ENCODE data around the gene NEUROD4. TPM values are rescaled to one million over a fixed set of nuclear protein-coding genes. Genes with fewer than 3 reads are reported as not detected.

The NEUROD4 gene
- polyA plus RNA-seq, 1 of the 3 experiments (the other 2 are of a cell fraction) = not detected

DNA sequence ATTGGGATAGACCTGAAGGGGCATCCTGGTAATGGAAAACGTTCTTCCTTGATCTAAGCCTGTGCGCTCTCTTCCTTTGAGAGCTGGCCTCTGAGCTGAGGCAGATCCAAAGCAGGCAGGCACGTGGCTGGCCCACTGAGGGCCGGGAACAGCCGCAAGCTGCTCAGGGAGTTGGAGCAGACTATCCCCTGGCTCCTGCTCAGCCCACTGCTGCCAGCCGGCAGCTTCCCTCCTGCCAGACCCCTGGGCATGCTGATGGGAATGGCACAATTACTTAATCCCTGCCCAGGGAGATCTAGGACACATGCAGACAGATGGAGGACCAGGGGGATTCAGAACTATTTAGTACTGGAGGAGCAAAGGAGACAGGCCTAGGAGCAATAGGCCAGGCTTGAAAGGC lies 14.4 kb downstream of the NEUROD4 start:
- no peaks in the 10 kb centered on the region for H3K9me3 ChIP-seq
- no peaks in the 10 kb centered on the region for H3F3A ChIP-seq (replicated peaks; ENCODE audit: insufficient read depth)
- no peaks in the 10 kb centered on the region for H3K36me3 ChIP-seq (replicated peaks in 1 of 2; ENCODE audit: control insufficient read depth in 1 of 2, insufficient read depth in 2 of 2, low read length in 1 of 2)
- no peaks in the 10 kb centered on the region for H4K20me1 ChIP-seq (ENCODE audit: insufficient read depth)
- H3K4me2 ChIP-seq = no peak overlapping the region
- H3K27ac ChIP-seq (ENCODE audit: low read depth in 2 of 2, low read length in 1 of 2) = no peak overlapping the region
- H2AFZ ChIP-seq (ENCODE audit: low read depth) = no peak overlapping the region
- 13% methylated on average over 3 of the region's 6 CpGs for WGBS (ENCODE audit: low lambda C conversion rate)
- ChIA-PET CTCF (interaction anchor here (1.1 to 3.2 kb wide), 2 partner anchors 34 to 41 kb away, joined by 4 to 10 read pairs; no protein-coding TSS in a partner anchor), POLR2A (no interaction called here)
- H3K79me2 ChIP-seq (ENCODE audit: insufficient read depth) = no peaks in the 10 kb centered on the region
- no peaks in the 10 kb centered on the region for H3K9me2 ChIP-seq
- H3K4me3 ChIP-seq (ENCODE audit: low read depth in 2 of 2, low read length in 1 of 2) = no peak overlapping the region
- no peak overlapping the region for H3K9ac ChIP-seq
- TF ChIP-seq EP300 (IDR thresholded peaks at IDR 0.05; ENCODE audit: borderline replicate concordance in 1 of 2, low read depth in 1 of 2, low read length in 1 of 2) (no peak), NRF1 (IDR thresholded peaks at IDR 0.05; ENCODE audit: low read depth, low read length) (no peak), GABPA (IDR thresholded peaks at IDR 0.05; ENCODE audit: low read depth) (no peak)
- TF ChIP-seq, protein P1, sequence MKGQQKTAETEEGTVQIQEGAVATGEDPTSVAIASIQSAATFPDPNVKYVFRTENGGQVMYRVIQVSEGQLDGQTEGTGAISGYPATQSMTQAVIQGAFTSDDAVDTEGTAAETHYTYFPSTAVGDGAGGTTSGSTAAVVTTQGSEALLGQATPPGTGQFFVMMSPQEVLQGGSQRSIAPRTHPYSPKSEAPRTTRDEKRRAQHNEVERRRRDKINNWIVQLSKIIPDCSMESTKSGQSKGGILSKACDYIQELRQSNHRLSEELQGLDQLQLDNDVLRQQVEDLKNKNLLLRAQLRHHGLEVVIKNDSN (IDR thresholded peaks at IDR 0.05; ENCODE audit: borderline replicate concordance, low read depth) = no peak
- TF ChIP-seq, protein P2, sequence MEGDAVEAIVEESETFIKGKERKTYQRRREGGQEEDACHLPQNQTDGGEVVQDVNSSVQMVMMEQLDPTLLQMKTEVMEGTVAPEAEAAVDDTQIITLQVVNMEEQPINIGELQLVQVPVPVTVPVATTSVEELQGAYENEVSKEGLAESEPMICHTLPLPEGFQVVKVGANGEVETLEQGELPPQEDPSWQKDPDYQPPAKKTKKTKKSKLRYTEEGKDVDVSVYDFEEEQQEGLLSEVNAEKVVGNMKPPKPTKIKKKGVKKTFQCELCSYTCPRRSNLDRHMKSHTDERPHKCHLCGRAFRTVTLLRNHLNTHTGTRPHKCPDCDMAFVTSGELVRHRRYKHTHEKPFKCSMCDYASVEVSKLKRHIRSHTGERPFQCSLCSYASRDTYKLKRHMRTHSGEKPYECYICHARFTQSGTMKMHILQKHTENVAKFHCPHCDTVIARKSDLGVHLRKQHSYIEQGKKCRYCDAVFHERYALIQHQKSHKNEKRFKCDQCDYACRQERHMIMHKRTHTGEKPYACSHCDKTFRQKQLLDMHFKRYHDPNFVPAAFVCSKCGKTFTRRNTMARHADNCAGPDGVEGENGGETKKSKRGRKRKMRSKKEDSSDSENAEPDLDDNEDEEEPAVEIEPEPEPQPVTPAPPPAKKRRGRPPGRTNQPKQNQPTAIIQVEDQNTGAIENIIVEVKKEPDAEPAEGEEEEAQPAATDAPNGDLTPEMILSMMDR (IDR thresholded peaks at IDR 0.05) = no peak
- H3K27me3 ChIP-seq (ENCODE audit: insufficient read depth) = no peaks in the 10 kb centered on the region; the same call in 1 of the 2 replicates
- DNase-seq = no peak
- H3K4me1 ChIP-seq (ENCODE audit: control insufficient read depth in 1 of 2, insufficient read depth in 2 of 2, low read depth in 1 of 2, low read length in 1 of 2) = no peaks in the 10 kb centered on the region

DNA sequence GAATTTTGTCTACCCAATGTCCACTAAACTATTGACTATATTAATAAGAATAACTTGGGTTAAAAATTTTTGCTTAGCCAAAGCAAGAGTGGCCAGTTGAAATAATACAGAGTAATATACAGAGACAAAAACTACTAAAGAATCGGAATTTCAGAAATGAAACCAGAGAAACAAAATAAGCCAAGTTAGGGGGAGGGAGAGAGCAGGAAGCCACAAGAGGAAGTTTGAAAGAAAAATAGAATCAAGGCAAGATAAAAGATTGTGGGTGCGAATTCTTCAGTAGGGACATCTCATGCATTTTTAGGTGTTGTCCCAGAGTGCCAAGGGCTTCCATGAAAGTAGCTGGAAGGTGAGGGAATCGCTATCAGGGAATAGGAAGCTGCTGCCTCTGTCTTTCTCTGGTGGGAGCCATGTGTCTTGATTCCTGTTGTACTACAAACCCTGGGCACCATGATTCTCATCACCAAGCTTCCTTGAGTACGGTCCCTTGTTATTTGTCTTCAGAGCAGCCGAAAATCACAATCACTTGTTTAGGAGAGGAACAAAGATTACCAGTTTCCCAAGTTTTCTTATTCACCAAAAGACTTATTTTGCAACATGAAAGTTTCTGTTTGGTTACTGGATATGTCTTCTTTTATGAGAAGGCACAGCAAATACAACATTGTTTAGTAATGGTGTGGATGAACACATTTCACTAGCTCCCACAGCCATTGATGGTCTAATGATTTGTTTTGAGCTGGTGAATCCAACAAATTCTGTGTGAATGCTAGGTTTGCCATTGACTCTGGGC lies 16.7 kb downstream of the NEUROD4 start:
- H3K9me2 ChIP-seq = no peaks in the 10 kb centered on the region
- H3K9me3 ChIP-seq = no peaks in the 10 kb centered on the region
- ChIA-PET POLR2A (no interaction called here), CTCF (interaction anchor here (1.0 to 2.0 kb wide), 2 partner anchors 31 to 43 kb away, joined by 3 to 6 read pairs; no protein-coding TSS in a partner anchor)
- H3K27me3 ChIP-seq (ENCODE audit: insufficient read depth) = no peaks in the 10 kb centered on the region; the same call in 1 of the 2 replicates
- no peaks in the 10 kb centered on the region for H3K4me1 ChIP-seq (ENCODE audit: control insufficient read depth in 1 of 2, insufficient read depth in 2 of 2, low read depth in 1 of 2, low read length in 1 of 2)
- H3K79me2 ChIP-seq (ENCODE audit: insufficient read depth) = no peaks in the 10 kb centered on the region
- WGBS (ENCODE audit: low lambda C conversion rate) = 5% methylated on average over 5 of the region's 5 CpGs
- TF ChIP-seq YY1 (IDR thresholded peaks at IDR 0.05; ENCODE audit: low read depth) (no peak), NRF1 (IDR thresholded peaks at IDR 0.05; ENCODE audit: low read depth, low read length) (no peak), POLR2AphosphoS5 (IDR thresholded peaks at IDR 0.05; ENCODE audit: low read depth, low read length) (no peak), MEF2A (IDR thresholded peaks at IDR 0.05; ENCODE audit: borderline replicate concordance, low read depth) (no peak), ELF1 (IDR thresholded peaks at IDR 0.05) (no peak), EP300 (IDR thresholded peaks at IDR 0.05; ENCODE audit: borderline replicate concordance in 1 of 2, low read depth in 1 of 2, low read length in 1 of 2) (no peak), RFX5 (IDR thresholded peaks at IDR 0.05; ENCODE audit: low read length) (no peak), NFIC (IDR thresholded peaks at IDR 0.05; ENCODE audit: borderline replicate concordance) (no peak), SMC3 (IDR thresholded peaks at IDR 0.05; ENCODE audit: low read depth, low read length) (no peak), GABPA (IDR thresholded peaks at IDR 0.05; ENCODE audit: low read depth) (no peak), TCF12 (IDR thresholded peaks at IDR 0.05) (no peak), TAF1 (IDR thresholded peaks at IDR 0.05; ENCODE audit: borderline replicate concordance, low read depth, low read length) (no peak)
- TF ChIP-seq, protein P3, sequence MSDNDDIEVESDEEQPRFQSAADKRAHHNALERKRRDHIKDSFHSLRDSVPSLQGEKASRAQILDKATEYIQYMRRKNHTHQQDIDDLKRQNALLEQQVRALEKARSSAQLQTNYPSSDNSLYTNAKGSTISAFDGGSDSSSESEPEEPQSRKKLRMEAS (IDR thresholded peaks at IDR 0.05; ENCODE audit: low read depth) = no peak
- no peak for DNase-seq
- no peaks in the 10 kb centered on the region for H3F3A ChIP-seq (replicated peaks; ENCODE audit: insufficient read depth)
- no peak overlapping the region for H2AFZ ChIP-seq (ENCODE audit: low read depth)
- no peak overlapping the region for H3K9ac ChIP-seq
- no peak overlapping the region for H3K4me2 ChIP-seq
- no peaks in the 10 kb centered on the region for H3K36me3 ChIP-seq (replicated peaks in 1 of 2; ENCODE audit: control insufficient read depth in 1 of 2, insufficient read depth in 2 of 2, low read length in 1 of 2)
- no peak overlapping the region for H3K27ac ChIP-seq (ENCODE audit: low read depth in 2 of 2, low read length in 1 of 2)
- no peak overlapping the region for H3K4me3 ChIP-seq (ENCODE audit: low read depth in 2 of 2, low read length in 1 of 2)
- H4K20me1 ChIP-seq (ENCODE audit: insufficient read depth) = no peaks in the 10 kb centered on the region

Data from SK-N-SH (cell line).